H1 (cell line): ENCODE results near the gene ZNF273.
"Not testable (repeated sequence)": the region's sequence is repeated elsewhere in the genome, so short reads cannot be mapped to it uniquely, and the experiment has no call there.

Source experiments
- CTCF ChIP-seq, 3 experiments: IDR thresholded peaks; 1 replicate in 2 of 3; 2 replicates in 1 of 3; pipeline versions ENCODE4 v1.5.1 to v1.6.1; 2011; ENCODE audit warnings: low read length in 3 of 3, mild to moderate bottlenecking in 3 of 3, inconsistent platforms in 2 of 3, low read depth in 1 of 3, moderate library complexity in 1 of 3; ENCODE audit not compliant: insufficient read depth in 1 of 3; ENCODE audit errors: control extremely low read depth in 1 of 3
- POLR2A ChIP-seq, 2 experiments: IDR thresholded peaks; 1 replicate in 1 of 2; 2 replicates in 1 of 2; pipeline ENCODE4 v1.6.1; 2011; ENCODE audit warnings: low read depth in 2 of 2, low read length in 2 of 2, mild to moderate bottlenecking in 2 of 2; ENCODE audit errors: control extremely low read depth in 1 of 2
- RAD21 ChIP-seq, 2 experiments: IDR thresholded peaks in 1 of 2; conservative IDR thresholded peaks in 1 of 2; 2 replicates each; pipeline ENCODE4 v1.6.1; 2011; ENCODE audit warnings: low read depth in 2 of 2, low read length in 2 of 2, improper control_type of control experiment in 1 of 2, inconsistent platforms in 1 of 2, mild to moderate bottlenecking in 1 of 2, moderate library complexity in 1 of 2
- SIRT6 ChIP-seq: IDR thresholded peaks from one replicate; pipeline ENCODE4 v1.7.1; 2012; ENCODE audit warnings: low read length, inconsistent platforms

GRCh38 chr7:64948774-64949173 is 45.7 kb downstream of the ZNF273 start:
- TF ChIP-seq CTCF (IDR thresholded peaks at IDR 0.05; ENCODE audit: control extremely low read depth in 1 of 3, insufficient read depth in 1 of 3, low read depth in 1 of 3, low read length in 3 of 3); SIRT6; POLR2A (IDR thresholded peaks at IDR 0.05; ENCODE audit: control extremely low read depth in 1 of 2, low read depth in 2 of 2, low read length in 2 of 2); RAD21 (IDR thresholded peaks at IDR 0.05 in 1 of 2, conservative IDR thresholded peaks at IDR 0.05 in 1 of 2; ENCODE audit: low read depth in 2 of 2, low read length in 2 of 2): not testable (repeated sequence)
